OCI-LY3 (cell line): ENCODE measurements around the gene SRRM1.
"Not testable (repeated sequence)": the region's sequence is repeated elsewhere in the genome, so short reads cannot be mapped to it uniquely, and the experiment has no call there.

Source experiments
- EZH2phosphoT487 ChIP-seq: fragments of 200-600 bp; shearing (Covaris generic); IDR thresholded peaks from 2 replicates; pipeline ENCODE4 v1.6.1; 2018; ENCODE audit warnings: antibody characterized with exemption, mixed run types, low read depth
- TF ChIP-seq, protein P1 (sequence below): fragments of 200-600, 300-600 bp; sonication (generic); IDR thresholded peaks from 2 replicates; pipeline ENCODE4 v1.5.1; 2014; ENCODE audit warnings: antibody characterized with exemption, low read length, low read depth

DNA sequence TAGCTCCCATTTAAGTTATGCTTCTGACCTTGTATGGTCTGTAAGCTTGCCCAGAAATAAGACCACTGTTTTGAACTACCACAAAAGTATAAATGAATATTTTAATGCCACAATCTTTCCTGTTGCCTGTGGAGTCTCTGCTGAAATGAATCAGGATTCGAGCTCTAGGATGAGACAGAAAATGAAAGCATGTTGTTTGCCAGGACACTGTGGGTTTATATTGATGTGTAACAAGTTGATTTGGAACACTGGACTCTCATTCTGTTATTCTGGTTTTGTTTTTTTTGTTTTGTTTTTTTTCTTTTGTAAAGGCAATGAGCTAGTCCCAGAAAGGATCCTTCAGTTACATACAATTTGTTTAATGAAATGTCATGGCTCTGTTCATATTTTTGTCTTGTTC is 29.6 kb downstream of the SRRM1 start:
- TF ChIP-seq, protein P1, sequence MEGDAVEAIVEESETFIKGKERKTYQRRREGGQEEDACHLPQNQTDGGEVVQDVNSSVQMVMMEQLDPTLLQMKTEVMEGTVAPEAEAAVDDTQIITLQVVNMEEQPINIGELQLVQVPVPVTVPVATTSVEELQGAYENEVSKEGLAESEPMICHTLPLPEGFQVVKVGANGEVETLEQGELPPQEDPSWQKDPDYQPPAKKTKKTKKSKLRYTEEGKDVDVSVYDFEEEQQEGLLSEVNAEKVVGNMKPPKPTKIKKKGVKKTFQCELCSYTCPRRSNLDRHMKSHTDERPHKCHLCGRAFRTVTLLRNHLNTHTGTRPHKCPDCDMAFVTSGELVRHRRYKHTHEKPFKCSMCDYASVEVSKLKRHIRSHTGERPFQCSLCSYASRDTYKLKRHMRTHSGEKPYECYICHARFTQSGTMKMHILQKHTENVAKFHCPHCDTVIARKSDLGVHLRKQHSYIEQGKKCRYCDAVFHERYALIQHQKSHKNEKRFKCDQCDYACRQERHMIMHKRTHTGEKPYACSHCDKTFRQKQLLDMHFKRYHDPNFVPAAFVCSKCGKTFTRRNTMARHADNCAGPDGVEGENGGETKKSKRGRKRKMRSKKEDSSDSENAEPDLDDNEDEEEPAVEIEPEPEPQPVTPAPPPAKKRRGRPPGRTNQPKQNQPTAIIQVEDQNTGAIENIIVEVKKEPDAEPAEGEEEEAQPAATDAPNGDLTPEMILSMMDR: not testable (repeated sequence)
- TF ChIP-seq EZH2phosphoT487: not testable (repeated sequence)
